HG02852 (cell line): Measurements from ENCODE around the gene EAF2.

Experiments used
- ATAC-seq: cut with Tn5 transposase; IDR thresholded peaks from one replicate; pipeline ENCODE4 v1.9.1; 2021; ENCODE audit warnings: mild to moderate bottlenecking, moderate library complexity; ENCODE audit not compliant: unreplicated experiment

The EAF2 gene

GRCh38 chr3:121834671-121835464 lies at the start of gene EAF2, which contains the start of gene IQCB1:
Gene EAF2, plus strand, starts transcription at chr3:121835209. Its CDS starts 77 bp downstream, at chr3:121835286.
Gene IQCB1, minus strand, starts transcription at chr3:121835060. Its CDS starts 6,100 bp downstream, at chr3:121828960.
- ATAC-seq, result peak; percentile 98

- no peak for ATAC-seq
Measured at GRCh38 chr3:121786485-121786884, 48.5 kb upstream of the EAF2 start.

GRCh38 chr3:121793078-121793477 lies 41.9 kb upstream of the EAF2 start:
- peak; percentile 75 for ATAC-seq

GRCh38 chr3:121794264-121794983 lies 40.6 kb upstream of the EAF2 start:
- ATAC-seq, result peak; percentile 39

GRCh38 chr3:121796970-121797369 lies 38.0 kb upstream of the EAF2 start:
- ATAC-seq, result no peak

GRCh38 chr3:121800906-121801305 lies 34.1 kb upstream of the EAF2 start:
- ATAC-seq, result no peak

- ATAC-seq, result no peak
Measured at GRCh38 chr3:121803771-121804320, 31.2 kb upstream of the EAF2 start.

- peak; percentile 100 for ATAC-seq
Measured at GRCh38 chr3:121809249-121809648, 25.8 kb upstream of the EAF2 start.

- ATAC-seq, result no peak
Measured at GRCh38 chr3:121817753-121818152, 17.3 kb upstream of the EAF2 start.

- no peak for ATAC-seq
Measured at GRCh38 chr3:121818578-121818977, 16.4 kb upstream of the EAF2 start.

- ATAC-seq, result no peak
Measured at GRCh38 chr3:121819236-121819635, 15.8 kb upstream of the EAF2 start.

GRCh38 chr3:121821421-121822199 lies 13.4 kb upstream of the EAF2 start:
- no peak for ATAC-seq

GRCh38 chr3:121822973-121823372 lies 12.0 kb upstream of the EAF2 start:
- no peak for ATAC-seq

- ATAC-seq, result no peak
Measured at GRCh38 chr3:121834157-121834670, 795 bp upstream of the EAF2 start.

GRCh38 chr3:121835465-121835801 lies 424 bp downstream of the EAF2 start:
- peak; percentile 18 for ATAC-seq

- no peak for ATAC-seq
Measured at GRCh38 chr3:121836064-121836463, 1.1 kb downstream of the EAF2 start.

GRCh38 chr3:121836481-121836880 lies 1.5 kb downstream of the EAF2 start:
- ATAC-seq, result no peak

GRCh38 chr3:121839962-121840361 lies 5.0 kb downstream of the EAF2 start:
- ATAC-seq, result no peak

GRCh38 chr3:121844892-121845291 lies 9.9 kb downstream of the EAF2 start:
- no peak for ATAC-seq

- ATAC-seq, result no peak
Measured at GRCh38 chr3:121852256-121852655, 17.2 kb downstream of the EAF2 start.

GRCh38 chr3:121855555-121855954 lies 20.5 kb downstream of the EAF2 start:
- ATAC-seq, result no peak
